B cell (primary cell): ENCODE results near the gene CPNE1.

Experiments
- EZH2 ChIP-seq: IDR thresholded peaks from 2 replicates; pipeline ENCODE4 v1.6.1; 2012; ENCODE audit warnings: borderline replicate concordance, low read depth, mild to moderate bottlenecking, moderate library complexity, low read length; ENCODE audit not compliant: insufficient read depth, poor library complexity, severe bottlenecking
- TF ChIP-seq, protein P1 (sequence below): fragments of 200-600 bp; IDR thresholded peaks from one replicate; pipeline ENCODE4 v1.8.0; 2022; ENCODE audit warnings: antibody characterized with exemption, mild to moderate bottlenecking

DNA sequence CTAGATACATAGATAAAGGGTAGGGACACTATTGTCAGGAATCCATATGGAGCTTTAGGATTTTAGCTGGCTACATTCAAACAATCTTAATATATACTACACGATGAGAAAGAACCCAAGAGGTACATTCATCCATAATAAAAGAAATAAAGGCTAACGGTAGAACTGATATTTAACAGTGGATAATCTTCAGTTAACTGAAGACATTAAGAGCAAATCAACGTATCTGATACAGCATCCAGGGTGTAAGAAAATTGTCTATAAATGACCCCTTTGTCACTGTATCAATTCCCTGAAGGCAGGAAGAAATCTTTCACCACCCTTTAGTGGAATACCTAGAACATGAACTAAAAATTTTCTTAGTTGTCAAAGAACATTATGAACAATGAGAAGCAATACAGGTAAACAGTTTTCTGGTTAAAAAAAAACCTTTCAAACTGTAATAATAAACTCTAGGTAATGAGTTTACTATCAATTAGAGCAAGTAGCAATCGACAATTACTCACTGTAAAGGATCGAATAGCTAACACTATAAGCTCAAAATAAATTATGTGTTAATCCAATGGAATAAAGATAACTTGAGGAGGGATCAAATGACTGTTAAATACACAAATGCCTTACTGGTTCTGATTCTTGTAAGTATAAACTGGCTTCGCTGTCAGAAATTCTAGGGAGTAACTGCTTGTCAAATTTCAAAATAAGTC is 46.3 kb upstream of the CPNE1 start:
- TF ChIP-seq, protein P1, sequence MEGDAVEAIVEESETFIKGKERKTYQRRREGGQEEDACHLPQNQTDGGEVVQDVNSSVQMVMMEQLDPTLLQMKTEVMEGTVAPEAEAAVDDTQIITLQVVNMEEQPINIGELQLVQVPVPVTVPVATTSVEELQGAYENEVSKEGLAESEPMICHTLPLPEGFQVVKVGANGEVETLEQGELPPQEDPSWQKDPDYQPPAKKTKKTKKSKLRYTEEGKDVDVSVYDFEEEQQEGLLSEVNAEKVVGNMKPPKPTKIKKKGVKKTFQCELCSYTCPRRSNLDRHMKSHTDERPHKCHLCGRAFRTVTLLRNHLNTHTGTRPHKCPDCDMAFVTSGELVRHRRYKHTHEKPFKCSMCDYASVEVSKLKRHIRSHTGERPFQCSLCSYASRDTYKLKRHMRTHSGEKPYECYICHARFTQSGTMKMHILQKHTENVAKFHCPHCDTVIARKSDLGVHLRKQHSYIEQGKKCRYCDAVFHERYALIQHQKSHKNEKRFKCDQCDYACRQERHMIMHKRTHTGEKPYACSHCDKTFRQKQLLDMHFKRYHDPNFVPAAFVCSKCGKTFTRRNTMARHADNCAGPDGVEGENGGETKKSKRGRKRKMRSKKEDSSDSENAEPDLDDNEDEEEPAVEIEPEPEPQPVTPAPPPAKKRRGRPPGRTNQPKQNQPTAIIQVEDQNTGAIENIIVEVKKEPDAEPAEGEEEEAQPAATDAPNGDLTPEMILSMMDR: no peak
- no peak for TF ChIP-seq EZH2
